Measurements from ENCODE around the gene MDK. TPM values are rescaled to one million over a fixed set of nuclear protein-coding genes. Genes with fewer than 3 reads are reported as not detected.

The MDK gene
- total and polyA plus RNA-seq, 2 of the 4 experiments (the other 2 are of a cell fraction): 25.8 to 377 TPM

GRCh38 chr11:46417711-46418110 lies 36.2 kb downstream of the MDK start:
- Histone ChIP-seq H2AFZ (replicated peaks; ENCODE audit: low read length, poor library complexity) (no peak overlapping the region), H2BK20ac (ENCODE audit: low read depth, low read length) (no peak overlapping the region), H3K4me1 (ENCODE audit: control insufficient read depth, insufficient read depth, low read length) (no peaks in the 10 kb centered on the region), H3K9me1 (ENCODE audit: insufficient read depth, low read length) (peaks cover 23% of the 10 kb centered on the region), H3K18ac (ENCODE audit: low read depth, low read length) (no peak overlapping the region), H3K36me3 (ENCODE audit: control insufficient read depth, insufficient read depth, low read length) (peaks cover 31% of the 10 kb centered on the region), H3K9ac (ENCODE audit: low read depth, low read length) (no peak overlapping the region), H2BK15ac (ENCODE audit: low read depth, low read length) (no peak overlapping the region), H3K4me2 (ENCODE audit: low read depth, low read length) (no peak overlapping the region), H3K27ac (ENCODE audit: insufficient read depth, low read length) (no peak overlapping the region), H3K4ac (ENCODE audit: low read depth, low read length) (no peak overlapping the region), H3K4me3 (ENCODE audit: insufficient read depth, low read depth, low read length) (no peak overlapping the region), H3K9me3 (ENCODE audit: control insufficient read depth, insufficient read depth, low read length) (no peaks in the 10 kb centered on the region), H4K91ac (ENCODE audit: insufficient read depth, low read depth, low read length) (no peak overlapping the region), H3K14ac (replicated peaks; ENCODE audit: low read depth, low read length) (no peak overlapping the region), H4K20me1 (ENCODE audit: insufficient read depth, low read length) (no peaks in the 10 kb centered on the region), H4K8ac (ENCODE audit: low read depth in 2 of 2, low read length in 2 of 2) (no peak overlapping the region), H3K79me1 (ENCODE audit: low read depth in 1 of 2, low read length in 2 of 2) (peaks cover 0 to 11% of the 10 kb centered on the region in 2 experiments; a peak in 1 of 4 replicates), H2AK5ac (ENCODE audit: low read depth, low read length) (no peak overlapping the region), H4K5ac (ENCODE audit: low read depth, low read length) (no peak overlapping the region), H3K27me3 (ENCODE audit: control insufficient read depth, insufficient read depth, low read length) (no peaks in the 10 kb centered on the region), H2BK120ac (ENCODE audit: low read depth, low read length) (no peak overlapping the region), H3K23ac (ENCODE audit: low read depth, low read length) (no peak overlapping the region), H2BK5ac (ENCODE audit: low read depth, low read length, poor library complexity, severe bottlenecking) (no peak overlapping the region), H3K56ac (ENCODE audit: extremely low read depth, insufficient read depth, low read length) (no peak overlapping the region), H2AK9ac (replicated peaks; ENCODE audit: low read depth, low read length, poor library complexity) (no peak overlapping the region)
- ChIA-PET CTCF (no interaction called here), POLR2A (ENCODE audit: unreplicated experiment) (no interaction called here)
- WGBS, 2 experiments (ENCODE audit: extremely low coverage in 2 of 2, insufficient read length in 1 of 2): no CpG with 5 or more reads among the region's 7 CpGs
- intact Hi-C loops (cut with micrococcal nuclease): no loop called here
- ATAC-seq (ENCODE audit: low read depth) (no peak), DNase-seq (no peak)
- no peak for TF ChIP-seq RCOR1 (IDR thresholded peaks at IDR 0.05; ENCODE audit: insufficient replicate concordance, low read length)
- TF ChIP-seq FOS (IDR thresholded peaks at IDR 0.05; ENCODE audit: low read depth, low read length): no peak
- TF ChIP-seq MAZ (IDR thresholded peaks at IDR 0.05; ENCODE audit: borderline replicate concordance, low read depth, low read length): no peak
- TF ChIP-seq RFX5 (IDR thresholded peaks at IDR 0.05; ENCODE audit: low read depth, low read length): no peak
- no peak for TF ChIP-seq POLR2A (IDR thresholded peaks at IDR 0.05; ENCODE audit: low read depth, low read length)
- no peak for TF ChIP-seq MAFK (IDR thresholded peaks at IDR 0.05; ENCODE audit: low read depth, low read length)
- TF ChIP-seq CTCF (conservative IDR thresholded peaks at IDR 0.05; ENCODE audit: low read depth, low read length): no peak
- no peak for TF ChIP-seq RAD21 (IDR thresholded peaks at IDR 0.05; ENCODE audit: low read length)
- no peak for TF ChIP-seq NFE2L2 (IDR thresholded peaks at IDR 0.05; ENCODE audit: low read depth, low read length)
- TF ChIP-seq MXI1 (IDR thresholded peaks at IDR 0.05; ENCODE audit: borderline replicate concordance, low read depth, low read length): no peak
- TF ChIP-seq ELK1 (IDR thresholded peaks at IDR 0.05; ENCODE audit: borderline replicate concordance, low read depth, low read length): no peak
- TF ChIP-seq CHD1 (IDR thresholded peaks at IDR 0.05; ENCODE audit: low read depth, low read length): no peak
- no peak for TF ChIP-seq SMC3 (IDR thresholded peaks at IDR 0.05; ENCODE audit: low read depth, low read length)
- no peak for TF ChIP-seq BHLHE40 (IDR thresholded peaks at IDR 0.05; ENCODE audit: low read depth, low read length)
- TF ChIP-seq USF2 (IDR thresholded peaks at IDR 0.05; ENCODE audit: low read depth, low read length): no peak
- TF ChIP-seq CEBPB (IDR thresholded peaks at IDR 0.05; ENCODE audit: low read depth, low read length): no peak
- in situ Hi-C loops (cut with MboI; ENCODE audit: low sequenced_read_pairs): no loop called here
- dilution Hi-C loops (cut with HindIII; ENCODE audit: low sequenced_read_pairs, unreplicated experiment): no loop called here
- BruUV-seq (replicated peaks): no TSS peak

All from IMR-90 (cell line).